Stimulated activated memory B cell treated with anti-CD40 and anti-IgM and Interleukin-4, amounts not matched to agents 10 μg/mL and 1 μg/mL and 100 μg/mL, for 72 hours (primary cell): ENCODE measurements around the gene AGBL4.

Source experiments
- ATAC-seq: fragments of 150-1000 bp; cut with Tn5 transposase; 2 replicates; pipeline ENCODE4 v1.10.0; 2021
- H3K27ac Mint-ChIP-seq: one replicate; pipeline ENCODE4 v1.8.0; 2022; ENCODE audit warnings: mild to moderate bottlenecking, mixed read lengths
- H3K27me3 Mint-ChIP-seq: one replicate; pipeline ENCODE4 v1.8.0; 2022; ENCODE audit warnings: mixed read lengths
- H3K36me3 Mint-ChIP-seq: one replicate; pipeline ENCODE4 v1.8.0; 2022; ENCODE audit warnings: mixed read lengths
- H3K4me1 Mint-ChIP-seq: one replicate; pipeline ENCODE4 v1.8.0; 2022; ENCODE audit warnings: mixed read lengths
- H3K4me3 Mint-ChIP-seq: one replicate; pipeline ENCODE4 v1.8.0; 2022; ENCODE audit warnings: mild to moderate bottlenecking, moderate library complexity, mixed read lengths
- H3K9me3 Mint-ChIP-seq: one replicate; pipeline ENCODE4 v1.8.0; 2022; ENCODE audit warnings: mixed read lengths

Gene AGBL4

GRCh38 chr1:48792961-48793360 lies 1230.8 kb downstream of the AGBL4 start:
- no peaks in the 10 kb centered on the region for H3K36me3 Mint-ChIP-seq
- peaks cover 5% of the 10 kb centered on the region for H3K9me3 Mint-ChIP-seq
- no peak for ATAC-seq
- peaks cover 76% of the 10 kb centered on the region for H3K4me1 Mint-ChIP-seq
- peak overlapping the region; percentile 90 for H3K27ac Mint-ChIP-seq
- H3K4me3 Mint-ChIP-seq: no peak overlapping the region
- no peaks in the 10 kb centered on the region for H3K27me3 Mint-ChIP-seq

DNA sequence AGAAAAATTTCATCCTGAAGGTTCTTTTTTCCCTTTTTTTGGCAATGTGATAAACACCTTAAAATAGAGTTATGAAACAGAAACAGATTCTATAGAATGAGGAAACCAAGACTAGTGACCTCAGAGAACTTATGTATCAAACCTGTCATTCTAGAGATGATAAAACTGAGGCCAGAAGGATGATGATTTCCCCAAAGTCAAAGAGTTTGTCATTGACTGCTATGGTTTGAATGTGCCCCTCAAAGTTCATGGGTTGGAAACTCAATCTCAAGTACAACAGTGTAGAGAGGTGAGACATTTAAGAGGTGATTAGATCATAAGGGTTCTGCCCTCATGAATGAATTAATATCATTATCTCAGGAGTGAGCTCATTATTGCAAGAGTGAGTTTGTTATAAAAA lies 1233.4 kb downstream of the AGBL4 start:
- Mint-ChIP-seq H3K4me3 (no peak overlapping the region), H3K27ac (peak overlapping the region; percentile 90), H3K9me3 (peaks cover 5% of the 10 kb centered on the region), H3K27me3 (no peaks in the 10 kb centered on the region), H3K4me1 (peaks cover 70% of the 10 kb centered on the region), H3K36me3 (no peaks in the 10 kb centered on the region)
- ATAC-seq: peak; percentile 49

DNA sequence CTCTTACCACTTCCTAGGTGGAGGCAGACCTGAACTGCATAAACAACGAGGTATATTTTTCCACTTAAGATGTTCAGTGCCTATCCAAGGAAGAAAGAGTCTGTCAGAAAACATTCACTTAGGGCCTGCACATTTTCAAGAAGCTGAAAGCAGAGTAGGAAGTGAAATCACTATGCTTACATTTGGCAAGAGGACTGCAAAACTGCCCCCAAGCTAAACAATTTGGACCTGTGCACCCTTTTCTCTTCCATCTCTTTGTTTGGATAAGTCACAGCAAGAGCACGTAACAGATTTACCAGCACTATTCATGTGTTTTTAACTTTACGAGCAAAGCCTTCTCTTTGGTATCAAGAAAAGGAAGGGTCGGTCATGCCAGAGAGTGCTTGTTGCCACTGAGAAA lies 1233.9 kb downstream of the AGBL4 start:
- peaks cover 3% of the 10 kb centered on the region for H3K9me3 Mint-ChIP-seq
- peak overlapping the region; percentile 90 for H3K27ac Mint-ChIP-seq
- ATAC-seq: peak; percentile 21
- H3K36me3 Mint-ChIP-seq: no peaks in the 10 kb centered on the region
- H3K27me3 Mint-ChIP-seq: no peaks in the 10 kb centered on the region
- peaks cover 70% of the 10 kb centered on the region for H3K4me1 Mint-ChIP-seq
- H3K4me3 Mint-ChIP-seq: peak overlapping the region; percentile 66

GRCh38 chr1:48785869-48786268 lies 1237.9 kb downstream of the AGBL4 start:
- Mint-ChIP-seq H3K9me3 (no peaks in the 10 kb centered on the region), H3K36me3 (no peaks in the 10 kb centered on the region), H3K27ac (peak overlapping the region; percentile 54), H3K27me3 (no peaks in the 10 kb centered on the region), H3K4me3 (no peak overlapping the region), H3K4me1 (peaks cover 32% of the 10 kb centered on the region)
- peak; percentile 70 for ATAC-seq

DNA sequence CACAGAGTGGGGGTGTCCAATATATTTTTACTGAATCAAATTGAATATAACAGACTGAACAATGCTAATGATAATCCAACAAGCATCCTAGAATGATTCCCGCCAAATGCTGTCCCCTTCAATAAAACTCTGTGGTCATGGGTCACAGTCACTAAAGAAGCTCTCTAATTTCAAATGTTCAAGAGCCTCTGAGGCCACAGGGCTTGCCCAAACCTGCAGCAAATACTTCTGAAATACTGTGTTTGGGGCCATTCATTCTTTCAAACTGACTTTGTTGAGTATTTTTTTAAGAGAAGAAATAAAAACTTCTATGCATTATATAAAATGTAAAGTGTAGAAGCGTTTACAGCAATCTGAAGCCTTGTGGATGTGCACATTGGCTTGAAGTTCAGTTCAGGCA lies 1239.5 kb downstream of the AGBL4 start:
- peaks cover 16% of the 10 kb centered on the region for H3K4me1 Mint-ChIP-seq
- H3K27ac Mint-ChIP-seq: no peak overlapping the region
- ATAC-seq: no peak
- H3K4me3 Mint-ChIP-seq: no peak overlapping the region
- no peaks in the 10 kb centered on the region for H3K27me3 Mint-ChIP-seq
- no peaks in the 10 kb centered on the region for H3K36me3 Mint-ChIP-seq
- no peaks in the 10 kb centered on the region for H3K9me3 Mint-ChIP-seq

GRCh38 chr1:48777219-48777895 lies 1246.4 kb downstream of the AGBL4 start:
- Mint-ChIP-seq H3K4me1 (peaks cover 52% of the 10 kb centered on the region), H3K27me3 (no peaks in the 10 kb centered on the region), H3K9me3 (no peaks in the 10 kb centered on the region), H3K4me3 (peak overlapping the region; percentile 88), H3K27ac (peak overlapping the region; percentile 91), H3K36me3 (peaks cover 2% of the 10 kb centered on the region)
- no peak for ATAC-seq

DNA sequence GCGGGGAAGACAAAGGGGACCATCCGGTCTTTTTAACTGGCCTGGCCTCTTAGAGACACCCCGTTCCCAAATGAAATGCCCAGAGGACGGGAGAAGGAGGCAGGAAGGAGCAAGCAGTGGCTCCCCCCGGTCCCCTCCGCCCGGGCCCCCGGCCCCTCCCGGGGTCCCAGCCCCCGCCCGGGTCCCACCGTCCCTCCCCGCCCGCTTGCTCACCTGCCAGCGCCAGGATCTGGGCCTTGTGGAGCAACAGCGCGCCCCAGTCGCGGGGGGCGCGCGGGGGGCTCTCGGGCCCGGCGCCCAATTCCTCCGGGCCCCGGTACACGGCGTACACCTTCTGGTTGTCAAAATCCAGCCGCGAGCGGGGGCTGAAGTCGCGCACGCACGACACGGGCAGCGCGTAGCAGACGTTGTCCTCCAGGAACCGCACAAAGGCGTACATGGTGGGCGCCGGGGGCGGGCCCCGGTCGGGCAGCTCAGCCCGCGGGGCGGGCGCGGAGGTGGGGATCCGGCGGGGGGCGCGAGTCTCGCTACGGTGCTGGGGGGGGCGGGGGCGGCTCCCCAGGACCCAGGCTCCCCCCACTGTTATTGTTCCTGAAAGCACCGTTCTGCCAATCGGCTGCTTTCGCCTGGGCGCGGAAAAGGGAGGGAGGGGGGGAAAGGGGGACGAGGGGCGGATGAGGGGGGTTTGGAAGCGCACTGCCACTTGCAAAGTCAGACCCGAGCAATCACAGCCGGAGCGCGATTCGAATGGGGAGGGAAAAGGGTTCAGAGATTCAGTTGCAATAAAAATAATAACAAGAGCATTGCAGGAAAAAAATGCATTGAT lies 1247.1 kb downstream of the AGBL4 start, which contains the start of gene BEND5:
TSS of gene BEND5 (minus strand) at position 499 of the 826 bp plus-strand sequence. CDS start at position 439, 60 bp downstream.
- H3K9me3 Mint-ChIP-seq: no peaks in the 10 kb centered on the region
- peaks cover 60% of the 10 kb centered on the region for H3K4me1 Mint-ChIP-seq
- peak within 1 kb of the TSS; percentile 94 for H3K4me3 Mint-ChIP-seq
- H3K36me3 Mint-ChIP-seq: peaks cover 9% of the 10 kb centered on the region
- peak; percentile 83 for ATAC-seq
- H3K27ac Mint-ChIP-seq: peak within 1 kb of the TSS; percentile 91
- H3K27me3 Mint-ChIP-seq: no peaks in the 10 kb centered on the region

DNA sequence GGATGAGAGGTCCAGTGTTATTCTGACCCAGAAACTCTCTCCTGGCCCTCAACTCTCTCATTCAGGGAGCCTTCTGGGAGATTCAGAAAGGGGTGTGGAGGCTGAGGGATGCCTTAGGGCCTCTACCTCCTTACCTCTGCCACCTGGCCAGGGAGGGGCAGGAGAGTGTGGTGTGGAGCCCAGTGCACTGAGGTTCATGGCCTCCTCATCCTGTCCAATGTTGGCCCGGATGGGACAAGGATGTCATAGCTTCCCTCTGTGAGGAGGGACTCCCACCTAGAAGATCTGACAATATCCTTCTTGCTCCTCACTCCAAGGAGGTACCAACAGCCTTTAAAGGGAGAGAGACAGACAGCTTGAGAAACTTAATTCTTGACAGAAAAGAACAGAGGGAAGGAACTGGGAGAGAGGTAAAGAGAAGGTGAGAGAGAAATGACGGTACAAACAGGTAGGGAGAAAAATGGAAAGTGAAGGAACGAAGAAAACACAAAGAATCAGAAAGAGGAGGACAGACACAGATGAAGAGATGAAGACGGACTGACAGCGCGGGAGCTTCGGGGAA lies 1247.8 kb downstream of the AGBL4 start:
- Mint-ChIP-seq H3K36me3 (peaks cover 11% of the 10 kb centered on the region), H3K4me3 (peak overlapping the region; percentile 94)
- peak; percentile 46 for ATAC-seq

GRCh38 chr1:48773133-48773532 lies 1250.6 kb downstream of the AGBL4 start:
- peak overlapping the region; percentile 1 for H3K4me3 Mint-ChIP-seq
- H3K27me3 Mint-ChIP-seq: no peaks in the 10 kb centered on the region
- peaks cover 86% of the 10 kb centered on the region for H3K4me1 Mint-ChIP-seq
- ATAC-seq: peak; percentile 13
- no peaks in the 10 kb centered on the region for H3K9me3 Mint-ChIP-seq
- peak overlapping the region; percentile 91 for H3K27ac Mint-ChIP-seq
- peaks cover 19% of the 10 kb centered on the region for H3K36me3 Mint-ChIP-seq

More for the DNA sequence above, 1247.8 kb downstream of the AGBL4 start:
- no peaks in the 10 kb centered on the region for H3K27me3 Mint-ChIP-seq
- H3K9me3 Mint-ChIP-seq: no peaks in the 10 kb centered on the region
- peak overlapping the region; percentile 91 for H3K27ac Mint-ChIP-seq
- peaks cover 63% of the 10 kb centered on the region for H3K4me1 Mint-ChIP-seq

DNA sequence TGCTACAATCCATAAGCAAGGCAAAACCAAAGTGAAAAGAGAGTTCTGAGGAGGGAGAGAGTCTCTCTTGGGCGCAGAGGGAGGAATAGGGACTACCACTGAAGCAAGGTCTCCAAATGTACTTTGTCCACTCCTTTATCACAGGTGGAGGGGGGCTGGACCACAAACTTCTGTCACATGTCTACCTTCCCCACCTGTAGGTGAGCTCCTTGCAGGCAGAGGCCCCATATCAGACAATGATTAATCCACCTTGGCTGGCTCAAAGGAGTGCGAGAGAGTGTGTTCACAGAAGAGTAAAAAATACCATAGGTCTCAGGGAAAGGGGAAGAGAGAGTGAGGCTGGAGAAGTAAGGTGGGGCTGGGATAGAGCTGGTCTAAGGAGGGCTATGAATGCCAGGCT lies 1251.5 kb downstream of the AGBL4 start:
- no peak for ATAC-seq
- H3K27ac Mint-ChIP-seq: peak overlapping the region; percentile 91
- H3K36me3 Mint-ChIP-seq: peaks cover 19% of the 10 kb centered on the region
- no peaks in the 10 kb centered on the region for H3K27me3 Mint-ChIP-seq
- H3K4me1 Mint-ChIP-seq: peaks cover 86% of the 10 kb centered on the region
- no peaks in the 10 kb centered on the region for H3K9me3 Mint-ChIP-seq
- H3K4me3 Mint-ChIP-seq: no peak overlapping the region

- H3K27me3 Mint-ChIP-seq: no peaks in the 10 kb centered on the region
Measured at GRCh38 chr1:48771561-48771960, 1252.2 kb downstream of the AGBL4 start.

DNA sequence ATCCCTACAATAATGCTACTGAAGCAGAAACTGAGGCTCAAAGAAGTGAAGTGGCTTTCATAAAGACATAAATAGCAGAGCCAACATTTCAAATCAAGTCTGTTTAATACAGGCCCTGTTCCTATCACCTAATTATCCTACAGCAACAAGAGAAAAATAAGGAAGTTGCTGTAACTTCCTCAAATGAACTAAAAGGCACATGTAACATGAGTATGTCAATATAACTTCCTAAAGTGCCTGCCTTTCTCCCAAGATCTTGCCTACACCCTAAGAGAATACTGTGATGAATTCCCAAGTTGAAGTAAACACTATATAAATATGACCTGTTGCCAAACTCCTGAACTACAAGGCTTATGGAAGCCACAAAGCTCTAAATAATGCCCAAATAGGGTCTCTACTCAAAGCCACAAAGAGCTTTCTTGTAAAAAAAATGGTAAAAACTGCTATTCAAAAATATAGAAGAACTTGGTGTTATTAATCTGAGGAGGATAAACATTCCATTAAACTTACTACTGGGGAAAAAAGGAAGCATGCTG lies 1255.7 kb downstream of the AGBL4 start:
- Mint-ChIP-seq H3K36me3 (peaks cover 55% of the 10 kb centered on the region), H3K9me3 (no peaks in the 10 kb centered on the region), H3K27me3 (no peaks in the 10 kb centered on the region), H3K4me1 (peaks cover 86% of the 10 kb centered on the region), H3K4me3 (no peak overlapping the region), H3K27ac (peak overlapping the region; percentile 64)
- no peak for ATAC-seq

More at GRCh38 chr1:48771561-48771960, 1252.2 kb downstream of the AGBL4 start:
- no peaks in the 10 kb centered on the region for H3K9me3 Mint-ChIP-seq
- peaks cover 24% of the 10 kb centered on the region for H3K36me3 Mint-ChIP-seq
- ATAC-seq: no peak
- peaks cover 90% of the 10 kb centered on the region for H3K4me1 Mint-ChIP-seq
- peak overlapping the region; percentile 91 for H3K27ac Mint-ChIP-seq
- no peak overlapping the region for H3K4me3 Mint-ChIP-seq

DNA sequence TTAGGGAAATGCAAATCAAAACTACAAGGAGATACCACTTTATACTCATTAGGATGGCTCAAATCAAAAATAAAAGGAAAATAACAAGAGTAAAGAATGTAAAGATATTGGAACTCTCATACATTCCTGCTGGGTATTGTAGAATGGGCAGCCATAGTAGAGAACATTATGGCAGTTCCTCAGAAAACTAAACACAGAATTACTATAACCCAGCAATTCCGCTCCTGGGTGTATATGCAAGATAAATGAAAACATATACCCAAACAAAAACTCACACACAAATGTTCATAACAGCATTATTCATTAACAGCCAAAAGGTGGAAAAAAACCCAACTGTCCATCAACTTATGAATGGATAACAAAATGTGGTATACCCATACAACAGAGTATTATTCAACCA lies 1258.4 kb downstream of the AGBL4 start:
- Mint-ChIP-seq H3K36me3 (peaks cover 47% of the 10 kb centered on the region), H3K9me3 (no peaks in the 10 kb centered on the region), H3K27ac (no peak overlapping the region), H3K27me3 (no peaks in the 10 kb centered on the region), H3K4me1 (peaks cover 86% of the 10 kb centered on the region), H3K4me3 (no peak overlapping the region)
- ATAC-seq: no peak

- ATAC-seq: no peak
- H3K36me3 Mint-ChIP-seq: peaks cover 73% of the 10 kb centered on the region
- H3K27ac Mint-ChIP-seq: peak overlapping the region; percentile 70
- H3K9me3 Mint-ChIP-seq: no peaks in the 10 kb centered on the region
- H3K27me3 Mint-ChIP-seq: no peaks in the 10 kb centered on the region
- peaks cover 85% of the 10 kb centered on the region for H3K4me1 Mint-ChIP-seq
- no peak overlapping the region for H3K4me3 Mint-ChIP-seq
Measured at GRCh38 chr1:48761986-48762385, 1261.8 kb downstream of the AGBL4 start.

GRCh38 chr1:48761411-48761810 lies 1262.3 kb downstream of the AGBL4 start:
- ATAC-seq: no peak
- H3K27me3 Mint-ChIP-seq: no peaks in the 10 kb centered on the region

More at GRCh38 chr1:48761411-48761810, 1262.3 kb downstream of the AGBL4 start:
- H3K27ac Mint-ChIP-seq: peak overlapping the region; percentile 70
- peaks cover 72% of the 10 kb centered on the region for H3K36me3 Mint-ChIP-seq
- no peak overlapping the region for H3K4me3 Mint-ChIP-seq
- peaks cover 85% of the 10 kb centered on the region for H3K4me1 Mint-ChIP-seq
- no peaks in the 10 kb centered on the region for H3K9me3 Mint-ChIP-seq
